RWPE1 (cell line): ENCODE measurements around the gene CCN2.
"Not testable (repeated sequence)": the region's sequence is repeated elsewhere in the genome, so short reads cannot be mapped to it uniquely, and the experiment has no call there.

Experiments used
- CTCF ChIA-PET: fragments of 350-600 bp; sonication (Branson Sonifier 250); formaldehyde crosslinking; extraction: SDS; loops from one replicate; lab custom pipeline; 2021; lab: Yijun Ruan, JAX
- POLR2A ChIA-PET: fragments of 400-600 bp; formaldehyde crosslinking; extraction: SDS; loops from one replicate; lab custom pipeline; 2020; ENCODE audit warnings: antibody characterized with exemption; ENCODE audit not compliant: low non-redundant PET; lab: Yijun Ruan, JAX
- DNase-seq: peaks from one replicate; pipeline ENCODE4 v3.0.0; 2012; ENCODE audit warnings: low spot score
- H3K27ac ChIP-seq: fragments of 450-650 bp; 2 replicates; pipeline ENCODE4 v1.5.1; 2017
- TF ChIP-seq, protein P1 (sequence below): fragments of 450-650 bp; conservative IDR thresholded peaks from 2 replicates; pipeline ENCODE4 v1.5.1; 2017; ENCODE audit warnings: low read depth, mild to moderate bottlenecking

The CCN2 gene

DNA sequence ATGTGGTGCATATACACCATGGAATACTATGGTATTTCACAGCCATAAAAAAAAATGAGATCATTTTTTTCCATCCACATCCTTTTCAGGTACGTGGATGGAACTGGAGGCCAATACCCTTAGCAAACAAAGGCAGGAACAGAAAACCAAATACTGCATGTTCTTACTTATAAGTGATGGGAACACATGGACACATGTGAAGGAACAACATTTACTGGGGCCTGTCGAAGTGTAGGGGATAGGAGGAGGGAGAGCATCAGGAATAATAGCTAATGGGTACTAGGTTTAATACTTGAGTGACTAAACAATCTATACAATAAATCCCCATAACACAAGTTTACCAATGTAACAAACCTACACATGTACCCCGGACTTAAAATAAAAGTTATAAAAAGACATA, 30.5 kb downstream of the CCN2 start:
- no peak overlapping the region for H3K27ac ChIP-seq
- CTCF ChIA-PET = no interaction called here
- TF ChIP-seq, protein P1, sequence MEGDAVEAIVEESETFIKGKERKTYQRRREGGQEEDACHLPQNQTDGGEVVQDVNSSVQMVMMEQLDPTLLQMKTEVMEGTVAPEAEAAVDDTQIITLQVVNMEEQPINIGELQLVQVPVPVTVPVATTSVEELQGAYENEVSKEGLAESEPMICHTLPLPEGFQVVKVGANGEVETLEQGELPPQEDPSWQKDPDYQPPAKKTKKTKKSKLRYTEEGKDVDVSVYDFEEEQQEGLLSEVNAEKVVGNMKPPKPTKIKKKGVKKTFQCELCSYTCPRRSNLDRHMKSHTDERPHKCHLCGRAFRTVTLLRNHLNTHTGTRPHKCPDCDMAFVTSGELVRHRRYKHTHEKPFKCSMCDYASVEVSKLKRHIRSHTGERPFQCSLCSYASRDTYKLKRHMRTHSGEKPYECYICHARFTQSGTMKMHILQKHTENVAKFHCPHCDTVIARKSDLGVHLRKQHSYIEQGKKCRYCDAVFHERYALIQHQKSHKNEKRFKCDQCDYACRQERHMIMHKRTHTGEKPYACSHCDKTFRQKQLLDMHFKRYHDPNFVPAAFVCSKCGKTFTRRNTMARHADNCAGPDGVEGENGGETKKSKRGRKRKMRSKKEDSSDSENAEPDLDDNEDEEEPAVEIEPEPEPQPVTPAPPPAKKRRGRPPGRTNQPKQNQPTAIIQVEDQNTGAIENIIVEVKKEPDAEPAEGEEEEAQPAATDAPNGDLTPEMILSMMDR = no peak

DNA sequence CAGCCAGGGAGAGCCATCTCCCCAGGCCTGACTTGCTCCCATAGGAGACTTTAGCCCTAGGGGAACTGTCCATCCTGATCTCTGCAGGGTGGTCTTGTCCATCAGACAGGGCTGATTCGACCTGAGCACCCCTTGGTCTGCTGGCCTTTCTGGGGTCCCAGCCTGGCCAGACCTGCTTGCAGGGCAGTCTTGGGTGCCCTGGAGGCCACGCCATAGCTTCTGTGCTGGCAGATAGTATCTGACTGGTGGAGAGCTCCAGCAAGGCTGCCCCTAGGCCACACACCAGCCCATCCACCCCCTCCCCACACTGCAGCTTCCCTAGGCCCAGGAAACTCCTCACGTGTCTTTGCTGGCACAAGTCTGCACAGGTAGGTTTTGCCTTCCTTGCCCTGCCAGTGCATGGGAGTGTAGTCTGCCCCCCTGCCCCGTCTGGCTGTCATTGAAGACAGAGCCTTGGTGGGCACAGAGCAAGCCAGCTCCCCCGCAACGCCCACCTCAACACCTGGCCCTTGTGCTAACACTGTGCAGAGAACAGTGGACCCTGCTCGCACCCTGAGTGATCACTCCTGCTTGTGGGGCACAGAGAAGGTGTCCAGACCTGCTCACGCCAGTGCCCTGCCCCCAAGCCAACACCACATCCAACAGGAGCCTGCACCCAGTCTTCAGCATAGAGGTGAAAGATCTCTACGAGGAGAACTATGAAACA, 32.4 kb downstream of the CCN2 start:
- TF ChIP-seq, protein P1 = no peak
- no peak for DNase-seq
- POLR2A ChIA-PET = no interaction called here
- H3K27ac ChIP-seq = no peak overlapping the region
- CTCF ChIA-PET = no interaction called here

More for the DNA sequence above, 30.5 kb downstream of the CCN2 start:
- no peak for DNase-seq
- POLR2A ChIA-PET = no interaction called here

DNA sequence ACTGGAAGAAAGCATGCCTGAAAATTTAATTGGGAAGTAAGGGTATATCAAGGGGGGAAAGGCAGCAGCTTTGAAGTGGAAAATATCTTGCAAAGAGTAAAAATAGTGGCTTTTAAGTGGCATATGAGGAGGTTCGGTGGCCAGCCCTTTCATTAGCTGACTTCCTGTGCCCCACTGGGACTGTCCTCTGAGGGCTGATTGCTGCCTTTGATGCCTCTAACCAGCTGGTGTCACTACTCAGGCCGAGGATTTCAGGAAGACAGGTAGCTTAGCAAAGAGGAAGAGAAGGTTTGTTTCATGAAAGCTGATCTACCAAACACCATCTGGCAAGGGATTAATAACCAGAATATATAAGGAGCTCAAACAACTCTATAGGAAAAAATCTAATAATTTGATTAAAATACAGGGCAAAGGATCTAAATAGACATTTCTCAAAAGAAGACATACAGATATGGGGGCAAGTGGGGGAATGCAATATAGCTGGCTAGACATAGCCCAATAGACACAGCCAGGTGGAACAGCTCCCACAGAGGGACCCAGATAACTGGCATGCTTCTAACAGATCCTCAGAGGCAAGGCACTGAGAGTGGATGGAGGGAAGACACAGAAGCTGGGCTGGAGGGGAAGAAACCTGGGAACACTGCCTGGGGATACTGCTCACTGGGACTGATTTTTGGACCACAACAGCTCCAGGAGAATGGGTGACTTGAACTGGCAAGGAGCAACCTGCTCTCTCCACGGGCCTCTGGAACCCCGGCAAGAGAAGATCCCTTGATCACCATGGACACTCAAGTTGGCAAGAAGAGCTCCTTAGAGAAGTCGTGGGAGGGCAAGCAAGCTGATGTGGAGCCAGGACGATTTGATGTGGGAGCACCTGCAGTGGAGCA, 33.2 kb downstream of the CCN2 start:
- CTCF ChIA-PET = interaction anchor here (0.6 to 1.2 kb wide), 4 partner anchors 102 to 1552 kb away, joined by 3 to 7 read pairs (median 4); partner anchors contain the start of gene TMEM200A
- no peak for DNase-seq
- POLR2A ChIA-PET = no interaction called here
- TF ChIP-seq, protein P1 = no peak
- no peak overlapping the region for H3K27ac ChIP-seq

DNA sequence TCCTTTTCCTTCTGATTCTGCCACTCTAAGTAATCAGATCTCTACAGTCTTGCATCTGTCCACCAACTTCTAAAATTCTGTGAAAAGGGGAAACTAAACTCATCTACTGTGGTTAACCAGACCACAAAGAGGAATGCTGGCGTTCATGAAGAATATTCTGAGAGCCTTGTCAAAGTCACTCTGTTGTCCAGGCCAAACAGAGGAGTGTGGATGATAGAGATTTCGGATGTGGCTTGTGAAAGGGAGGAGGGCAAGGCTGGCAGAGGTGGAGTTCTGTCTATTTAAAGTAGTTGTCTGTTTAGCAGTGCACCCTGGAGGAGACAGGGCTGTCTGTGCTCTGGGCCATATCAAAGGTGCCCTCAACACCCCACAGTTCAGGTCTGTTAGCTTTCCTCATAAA, 33.9 kb downstream of the CCN2 start:
- H3K27ac ChIP-seq = no peak overlapping the region
- TF ChIP-seq, protein P1 = no peak
- DNase-seq = no peak
- ChIA-PET POLR2A (no interaction called here), CTCF (interaction anchor here (0.6 to 1.2 kb wide), 4 partner anchors 101 to 363 kb away, joined by 3 to 7 read pairs (median 4); no protein-coding TSS in a partner anchor)

DNA sequence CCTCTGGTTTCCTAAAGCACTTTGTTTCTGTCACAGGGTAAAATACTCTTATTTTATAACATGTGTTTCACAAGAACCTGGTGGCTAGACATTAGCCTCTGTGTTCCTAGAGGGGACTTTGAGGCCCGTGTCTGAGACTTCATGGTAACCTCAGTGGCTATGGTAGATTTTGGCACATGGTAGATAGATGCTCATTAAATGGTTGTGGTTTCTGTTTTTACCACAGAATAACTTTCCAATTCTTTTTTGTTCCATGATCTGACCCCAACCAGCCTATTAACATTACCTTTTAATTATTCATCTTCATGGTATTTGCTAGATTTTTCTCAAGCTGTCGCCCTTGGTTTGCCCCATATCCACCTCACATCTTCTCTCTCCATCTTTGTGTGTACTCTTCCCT, 34.3 kb downstream of the CCN2 start:
- TF ChIP-seq, protein P1 = no peak
- ChIA-PET POLR2A (no interaction called here), CTCF (interaction anchor here (0.6 to 1.2 kb wide), 4 partner anchors 101 to 363 kb away, joined by 3 to 7 read pairs (median 4); no protein-coding TSS in a partner anchor)
- DNase-seq = no peak
- H3K27ac ChIP-seq = no peak overlapping the region

DNA sequence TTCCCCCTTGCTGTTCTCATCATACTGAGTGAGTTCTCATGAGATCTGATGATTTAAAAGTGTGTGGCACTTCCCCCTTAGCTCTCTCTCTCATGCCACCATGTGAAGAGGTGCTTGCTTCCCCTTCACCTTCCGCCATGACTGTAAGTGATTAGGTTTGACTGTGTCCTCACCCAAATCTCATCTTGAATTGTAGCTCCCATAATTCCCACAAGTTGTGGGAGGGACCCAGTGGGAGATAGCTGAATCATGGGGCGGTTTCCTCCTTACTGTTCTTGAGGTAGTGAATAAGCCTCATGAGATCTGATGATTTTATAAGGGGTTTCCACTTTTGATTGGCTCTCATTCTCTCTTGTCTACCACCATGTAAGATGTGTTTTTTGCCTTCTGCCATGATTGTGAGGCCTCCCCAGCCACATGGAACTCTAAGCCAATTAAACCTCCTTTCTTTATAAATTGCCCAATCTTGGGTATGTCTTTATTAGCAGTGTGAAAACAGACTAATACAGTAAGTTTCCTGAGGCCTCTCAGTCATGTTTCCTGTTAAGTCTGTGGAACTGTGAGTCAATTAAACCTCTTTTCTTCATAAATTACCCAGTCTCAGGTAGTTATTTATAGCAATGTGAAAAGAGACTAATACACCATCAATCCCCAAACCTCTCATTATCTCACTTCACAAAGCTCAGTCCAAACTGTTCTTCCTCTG, 34.9 kb downstream of the CCN2 start:
- DNase-seq, POLR2A ChIA-PET, H3K27ac ChIP-seq: not testable (repeated sequence)
- CTCF ChIA-PET = interaction anchor here (1.2 to 1.5 kb wide), 3 partner anchors 9 to 568 kb away, joined by 3 to 8 read pairs (median 3); no protein-coding TSS in a partner anchor
